ENCODE data around the gene TEFM. TPM values are rescaled to one million over a fixed set of nuclear protein-coding genes. Genes with fewer than 3 reads are reported as not detected.

Gene TEFM
- polyA plus RNA-seq, 1 of the 3 experiments (the other 2 are of a cell fraction), result 4.4 TPM

DNA sequence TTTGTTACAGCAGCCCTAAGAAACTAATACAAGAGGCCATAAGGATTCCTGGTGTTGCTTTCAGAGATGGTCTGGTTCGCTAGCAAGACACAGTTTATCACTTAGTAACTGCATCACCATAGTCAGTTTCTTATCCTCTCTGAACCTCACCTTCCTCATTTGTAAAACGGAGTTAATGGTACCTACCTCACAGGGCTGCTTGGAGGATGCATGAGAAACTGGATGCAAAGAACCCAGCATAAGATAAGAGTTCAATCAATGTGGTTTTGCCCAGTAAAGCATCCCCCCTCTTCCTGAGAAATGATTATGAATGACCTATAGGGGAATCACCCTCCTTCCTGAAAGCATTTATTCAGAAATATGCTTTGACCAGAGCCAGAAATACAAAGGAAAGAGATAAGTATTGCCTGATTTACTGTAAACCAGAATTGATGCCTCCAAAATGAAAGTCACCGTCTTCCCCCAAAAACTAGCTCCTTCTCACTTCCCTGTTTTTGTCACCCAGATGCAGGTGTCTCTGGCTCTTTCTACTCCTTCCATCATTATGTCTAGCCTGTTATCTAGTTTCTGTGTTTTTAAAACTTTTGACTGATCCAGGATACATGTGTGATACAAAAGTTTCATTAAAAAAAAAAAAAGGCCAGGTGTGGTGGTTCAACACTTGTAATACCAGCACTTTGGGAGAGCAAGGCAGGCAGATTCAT lies 2.8 kb upstream of the TEFM start:
- Histone ChIP-seq H3K4me3 (ENCODE audit: low read depth in 2 of 2, low read length in 1 of 2) (no peak overlapping the region), H3K4me2 (no peak overlapping the region), H3K36me3 (replicated peaks in 1 of 2; ENCODE audit: control insufficient read depth in 1 of 2, insufficient read depth in 2 of 2, low read length in 1 of 2) (peaks cover 4% of the 10 kb centered on the region in 2 experiments), H3K9me3 (no peaks in the 10 kb centered on the region), H3K9me2 (no peaks in the 10 kb centered on the region), H3F3A (replicated peaks; ENCODE audit: insufficient read depth) (peaks cover 3% of the 10 kb centered on the region), H2AFZ (ENCODE audit: low read depth) (no peak overlapping the region), H3K79me2 (ENCODE audit: insufficient read depth) (peaks cover 29% of the 10 kb centered on the region), H3K4me1 (ENCODE audit: control insufficient read depth in 1 of 2, insufficient read depth in 2 of 2, low read depth in 1 of 2, low read length in 1 of 2) (peaks cover 0 to 7% of the 10 kb centered on the region in 2 experiments; a peak in 2 of 4 replicates), H3K9ac (no peak overlapping the region), H3K27ac (ENCODE audit: low read depth in 2 of 2, low read length in 1 of 2) (no peak overlapping the region), H4K20me1 (ENCODE audit: insufficient read depth) (no peaks in the 10 kb centered on the region), H3K27me3 (ENCODE audit: insufficient read depth) (no peaks in the 10 kb centered on the region)
- POLR2A ChIA-PET, result no interaction called here
- TF ChIP-seq MAX (IDR thresholded peaks at IDR 0.05; ENCODE audit: low read depth), result no peak
- no peak for TF ChIP-seq MEF2A (IDR thresholded peaks at IDR 0.05; ENCODE audit: borderline replicate concordance, low read depth)
- no peak for TF ChIP-seq FOSL2 (IDR thresholded peaks at IDR 0.05; ENCODE audit: borderline replicate concordance, low read depth)
- TF ChIP-seq IRF3 (IDR thresholded peaks at IDR 0.05; ENCODE audit: low read depth, low read length), result no peak
- TF ChIP-seq, protein P1, sequence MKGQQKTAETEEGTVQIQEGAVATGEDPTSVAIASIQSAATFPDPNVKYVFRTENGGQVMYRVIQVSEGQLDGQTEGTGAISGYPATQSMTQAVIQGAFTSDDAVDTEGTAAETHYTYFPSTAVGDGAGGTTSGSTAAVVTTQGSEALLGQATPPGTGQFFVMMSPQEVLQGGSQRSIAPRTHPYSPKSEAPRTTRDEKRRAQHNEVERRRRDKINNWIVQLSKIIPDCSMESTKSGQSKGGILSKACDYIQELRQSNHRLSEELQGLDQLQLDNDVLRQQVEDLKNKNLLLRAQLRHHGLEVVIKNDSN (IDR thresholded peaks at IDR 0.05; ENCODE audit: borderline replicate concordance, low read depth), result no peak
- no peak for TF ChIP-seq YY1 (IDR thresholded peaks at IDR 0.05; ENCODE audit: low read depth)
- no peak for TF ChIP-seq MXI1 (IDR thresholded peaks at IDR 0.05; ENCODE audit: low read depth, low read length)
- no peak for TF ChIP-seq TEAD4 (IDR thresholded peaks at IDR 0.05; ENCODE audit: borderline replicate concordance, insufficient read depth)
- TF ChIP-seq NRF1 (IDR thresholded peaks at IDR 0.05; ENCODE audit: low read depth, low read length), result no peak
- no peak for TF ChIP-seq CHD2 (IDR thresholded peaks at IDR 0.05; ENCODE audit: low read length, partially characterized antibody)
- TF ChIP-seq FOXJ3 (CRISPR knock-in tag; IDR thresholded peaks at IDR 0.05), result no peak
- TF ChIP-seq, protein P2, sequence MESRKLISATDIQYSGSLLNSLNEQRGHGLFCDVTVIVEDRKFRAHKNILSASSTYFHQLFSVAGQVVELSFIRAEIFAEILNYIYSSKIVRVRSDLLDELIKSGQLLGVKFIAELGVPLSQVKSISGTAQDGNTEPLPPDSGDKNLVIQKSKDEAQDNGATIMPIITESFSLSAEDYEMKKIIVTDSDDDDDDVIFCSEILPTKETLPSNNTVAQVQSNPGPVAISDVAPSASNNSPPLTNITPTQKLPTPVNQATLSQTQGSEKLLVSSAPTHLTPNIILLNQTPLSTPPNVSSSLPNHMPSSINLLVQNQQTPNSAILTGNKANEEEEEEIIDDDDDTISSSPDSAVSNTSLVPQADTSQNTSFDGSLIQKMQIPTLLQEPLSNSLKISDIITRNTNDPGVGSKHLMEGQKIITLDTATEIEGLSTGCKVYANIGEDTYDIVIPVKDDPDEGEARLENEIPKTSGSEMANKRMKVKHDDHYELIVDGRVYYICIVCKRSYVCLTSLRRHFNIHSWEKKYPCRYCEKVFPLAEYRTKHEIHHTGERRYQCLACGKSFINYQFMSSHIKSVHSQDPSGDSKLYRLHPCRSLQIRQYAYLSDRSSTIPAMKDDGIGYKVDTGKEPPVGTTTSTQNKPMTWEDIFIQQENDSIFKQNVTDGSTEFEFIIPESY (IDR thresholded peaks at IDR 0.05; ENCODE audit: borderline replicate concordance, low read depth), result no peak
- no peak for TF ChIP-seq POLR2AphosphoS5 (IDR thresholded peaks at IDR 0.05; ENCODE audit: low read depth, low read length)
- TF ChIP-seq SIN3A (IDR thresholded peaks at IDR 0.05; ENCODE audit: borderline replicate concordance, low read depth, low read length), result no peak
- TF ChIP-seq JUND (IDR thresholded peaks at IDR 0.05), result no peak
- no peak for TF ChIP-seq RFX5 (IDR thresholded peaks at IDR 0.05; ENCODE audit: low read length)
- no peak for TF ChIP-seq RCOR1 (IDR thresholded peaks at IDR 0.05; ENCODE audit: low read length)
- TF ChIP-seq EZH2phosphoT487 (IDR thresholded peaks at IDR 0.05; ENCODE audit: borderline replicate concordance, low read depth), result no peak
- no peak for TF ChIP-seq EP300 (IDR thresholded peaks at IDR 0.05; ENCODE audit: borderline replicate concordance in 1 of 2, low read depth in 1 of 2, low read length in 1 of 2)
- TF ChIP-seq RXRA (IDR thresholded peaks at IDR 0.05; ENCODE audit: borderline replicate concordance, low read depth), result no peak
- DNase-seq, result no peak
- CTCF ChIA-PET, result no interaction called here
- 93% methylated on average over 3 of the region's 3 CpGs for WGBS (ENCODE audit: low lambda C conversion rate)

Measured in SK-N-SH (cell line).